ENCODE measurements around the gene FOSL2. TPM values are rescaled to one million over a fixed set of nuclear protein-coding genes. Genes with fewer than 3 reads are reported as not detected.
A peak's percentile ranks its signal among the peaks of the same experiment; 100 is the strongest.

FOSL2 gene
- total and polyA plus RNA-seq, 4 donors, result 23.5 to 97.9 (median 68.5) TPM

GRCh38 chr2:28354920-28355520 lies 37.6 kb upstream of the FOSL2 start:
- no peak for DNase-seq
- H3K4me3 ChIP-seq, result no peak overlapping the region
- no peak overlapping the region for H3K9ac ChIP-seq (ENCODE audit: insufficient read depth in 1 of 2, low read length in 2 of 2)
- H3K9me3 ChIP-seq (ENCODE audit: control insufficient read depth in 4 of 4, insufficient read depth in 3 of 4, low read length in 3 of 4), result peaks cover 0 to 2% (median 0%) of the 10 kb centered on the region in 4 donors
- no peak for TF ChIP-seq CTCF (IDR thresholded peaks at IDR 0.05; ENCODE audit: control extremely low read depth, extremely low read depth)
- no peak for ATAC-seq (ENCODE audit: insufficient read depth, low FRiP score)
- peak overlapping the region in 1 of 2 donors; percentile 89 for H3K27ac ChIP-seq (ENCODE audit: low read depth in 1 of 2, low read length in 1 of 2)
- WGBS, 2 donors, result 94 to 97% methylated on average over 10 of the region's 10 CpGs
- H3K4me1 ChIP-seq (ENCODE audit: control insufficient read depth in 5 of 5, insufficient read depth in 5 of 5, low read length in 5 of 5), result peaks cover 0 to 41% (median 17%) of the 10 kb centered on the region in 5 donors
- H3K36me3 ChIP-seq (ENCODE audit: control insufficient read depth in 4 of 4, insufficient read depth in 4 of 4, low read length in 4 of 4), result no peaks in the 10 kb centered on the region
- no peaks in the 10 kb centered on the region for H3K27me3 ChIP-seq (ENCODE audit: control insufficient read depth in 3 of 3, insufficient read depth in 3 of 3, low read length in 2 of 3)

- Histone ChIP-seq H3K9me3 (ENCODE audit: control insufficient read depth in 4 of 4, insufficient read depth in 3 of 4, low read length in 3 of 4) (peaks cover 0 to 2% (median 0%) of the 10 kb centered on the region in 4 donors), H3K4me3 (no peak overlapping the region), H3K27me3 (ENCODE audit: control insufficient read depth in 3 of 3, insufficient read depth in 3 of 3, low read length in 2 of 3) (no peaks in the 10 kb centered on the region), H3K36me3 (ENCODE audit: control insufficient read depth in 4 of 4, insufficient read depth in 4 of 4, low read length in 4 of 4) (no peaks in the 10 kb centered on the region), H3K9ac (ENCODE audit: insufficient read depth in 1 of 2, low read length in 2 of 2) (peak overlapping the region in 1 of 2 donors; percentile 47), H3K4me1 (ENCODE audit: control insufficient read depth in 5 of 5, insufficient read depth in 5 of 5, low read length in 5 of 5) (peaks cover 0 to 41% (median 17%) of the 10 kb centered on the region in 5 donors), H3K27ac (ENCODE audit: low read depth in 1 of 2, low read length in 1 of 2) (peak overlapping the region; percentile 38 to 89)
- 78 to 84% methylated on average over 6 of the region's 6 CpGs for WGBS, 2 donors
- TF ChIP-seq CTCF (IDR thresholded peaks at IDR 0.05; ENCODE audit: control extremely low read depth, extremely low read depth), result no peak
- peak; percentile 60 to 67 (median 60) for DNase-seq
- no peak for ATAC-seq (ENCODE audit: insufficient read depth, low FRiP score)
These were observed 37.0 kb upstream of the FOSL2 start for GRCh38 chr2:28355521-28356094.

GRCh38 chr2:28356095-28356911 lies 36.4 kb upstream of the FOSL2 start:
- Histone ChIP-seq H3K36me3 (ENCODE audit: control insufficient read depth in 4 of 4, insufficient read depth in 4 of 4, low read length in 4 of 4) (no peaks in the 10 kb centered on the region), H3K27ac (ENCODE audit: low read depth in 1 of 2, low read length in 1 of 2) (peak overlapping the region; percentile 52 to 89), H3K4me3 (no peak overlapping the region), H3K27me3 (ENCODE audit: control insufficient read depth in 3 of 3, insufficient read depth in 3 of 3, low read length in 2 of 3) (no peaks in the 10 kb centered on the region), H3K4me1 (ENCODE audit: control insufficient read depth in 5 of 5, insufficient read depth in 5 of 5, low read length in 5 of 5) (peaks cover 0 to 45% (median 20%) of the 10 kb centered on the region in 5 donors), H3K9me3 (ENCODE audit: control insufficient read depth in 4 of 4, insufficient read depth in 3 of 4, low read length in 3 of 4) (peaks cover 0 to 2% (median 0%) of the 10 kb centered on the region in 4 donors), H3K9ac (ENCODE audit: insufficient read depth in 1 of 2, low read length in 2 of 2) (peak overlapping the region in 1 of 2 donors; percentile 47)
- peak; percentile 95 to 98 (median 96) for DNase-seq
- TF ChIP-seq CTCF (IDR thresholded peaks at IDR 0.05; ENCODE audit: control extremely low read depth, extremely low read depth), result no peak
- no peak for ATAC-seq (ENCODE audit: insufficient read depth, low FRiP score)
- 43 to 47% methylated on average over 17 of the region's 17 CpGs for WGBS, 2 donors
